Subcutaneous adipose tissue (tissue), 4 donors: Measurements from ENCODE around the gene CLDN15. TPM values are rescaled to one million over a fixed set of nuclear protein-coding genes. Genes with fewer than 3 reads are reported as not detected.

Experiments
- total RNA-seq, 4 donors: library from RNA; depleted of rRNA; stranded (reverse); fragments of >200 nt; gene quantifications; one replicate each; pipeline ENCODE4 v1.1.0, GENCODE V29; 2016
- TF ChIP-seq, protein P1 (sequence below): fragments of 450-650 bp; IDR thresholded peaks from one replicate; pipeline ENCODE4 v1.5.1; 2016; ENCODE audit warnings: low read depth, mild to moderate bottlenecking, control low read depth, antibody characterized with exemption, moderate library complexity

CLDN15 gene
- total RNA-seq, 4 donors from 2014 or later = 12.1 to 29.8 (median 17.9) TPM

DNA sequence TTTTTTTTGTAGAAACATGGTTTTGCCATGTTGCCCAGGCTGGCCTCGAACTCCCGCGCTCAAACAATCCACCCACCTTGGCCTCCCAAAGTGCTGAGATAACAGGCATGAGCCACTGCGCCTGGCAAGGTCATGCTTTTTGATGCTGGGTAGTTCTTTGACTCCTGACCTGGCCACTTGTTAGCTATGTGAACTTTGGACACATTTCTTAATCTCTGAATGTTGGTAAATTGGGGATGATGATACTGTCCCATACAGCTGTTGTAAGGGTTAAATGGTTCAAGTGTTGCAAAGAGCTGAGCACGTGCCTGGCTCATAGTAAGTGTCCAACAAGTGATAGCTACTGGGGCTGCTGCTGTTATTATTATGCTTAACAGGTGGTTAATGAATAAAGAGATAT lies 17.3 kb downstream of the CLDN15 start:
- TF ChIP-seq, protein P1, sequence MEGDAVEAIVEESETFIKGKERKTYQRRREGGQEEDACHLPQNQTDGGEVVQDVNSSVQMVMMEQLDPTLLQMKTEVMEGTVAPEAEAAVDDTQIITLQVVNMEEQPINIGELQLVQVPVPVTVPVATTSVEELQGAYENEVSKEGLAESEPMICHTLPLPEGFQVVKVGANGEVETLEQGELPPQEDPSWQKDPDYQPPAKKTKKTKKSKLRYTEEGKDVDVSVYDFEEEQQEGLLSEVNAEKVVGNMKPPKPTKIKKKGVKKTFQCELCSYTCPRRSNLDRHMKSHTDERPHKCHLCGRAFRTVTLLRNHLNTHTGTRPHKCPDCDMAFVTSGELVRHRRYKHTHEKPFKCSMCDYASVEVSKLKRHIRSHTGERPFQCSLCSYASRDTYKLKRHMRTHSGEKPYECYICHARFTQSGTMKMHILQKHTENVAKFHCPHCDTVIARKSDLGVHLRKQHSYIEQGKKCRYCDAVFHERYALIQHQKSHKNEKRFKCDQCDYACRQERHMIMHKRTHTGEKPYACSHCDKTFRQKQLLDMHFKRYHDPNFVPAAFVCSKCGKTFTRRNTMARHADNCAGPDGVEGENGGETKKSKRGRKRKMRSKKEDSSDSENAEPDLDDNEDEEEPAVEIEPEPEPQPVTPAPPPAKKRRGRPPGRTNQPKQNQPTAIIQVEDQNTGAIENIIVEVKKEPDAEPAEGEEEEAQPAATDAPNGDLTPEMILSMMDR = no peak

DNA sequence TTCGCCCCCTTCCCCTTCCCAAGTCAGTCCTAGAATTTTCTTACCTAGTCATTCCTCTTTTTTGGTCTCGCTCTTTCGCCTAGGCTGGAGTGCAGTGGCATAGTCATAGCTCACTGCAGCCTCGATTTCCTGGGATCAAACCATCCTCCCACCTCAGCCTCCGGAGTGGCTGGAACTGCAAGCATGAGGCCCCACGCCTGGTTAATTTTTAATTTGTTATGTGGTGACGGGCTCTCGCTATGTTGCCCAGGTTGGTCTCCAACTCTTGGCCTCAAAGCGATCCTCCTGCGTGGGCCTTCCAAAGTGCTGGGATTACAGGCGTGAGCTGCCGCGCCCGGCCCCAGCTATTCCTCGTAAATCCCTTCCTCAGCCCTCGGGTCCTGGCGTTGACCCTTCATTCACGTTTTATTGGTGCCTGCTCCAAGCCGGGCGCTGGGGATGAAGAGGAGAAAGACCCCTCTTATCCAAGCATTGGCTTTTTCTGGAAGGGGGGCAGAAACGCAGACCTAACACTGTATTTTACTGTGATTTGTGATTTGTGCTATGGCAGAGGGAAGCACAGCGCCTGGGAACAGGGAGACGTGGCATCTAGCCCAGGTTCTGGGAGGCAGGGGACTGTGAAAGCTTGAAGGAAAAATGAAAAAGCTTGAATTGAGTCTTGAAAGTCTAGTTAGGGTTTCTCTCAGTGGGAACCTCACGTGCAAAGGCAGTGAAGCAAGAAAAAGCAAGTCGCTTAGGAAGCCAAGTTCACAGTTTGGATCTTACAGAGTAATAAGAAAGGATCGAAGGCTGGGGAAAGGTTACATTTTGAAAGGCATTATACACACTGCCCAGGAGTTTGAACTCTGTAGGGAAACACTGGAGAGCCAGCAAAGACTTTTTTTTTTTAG lies 19.1 kb downstream of the CLDN15 start:
- TF ChIP-seq, protein P1 = no peak

DNA sequence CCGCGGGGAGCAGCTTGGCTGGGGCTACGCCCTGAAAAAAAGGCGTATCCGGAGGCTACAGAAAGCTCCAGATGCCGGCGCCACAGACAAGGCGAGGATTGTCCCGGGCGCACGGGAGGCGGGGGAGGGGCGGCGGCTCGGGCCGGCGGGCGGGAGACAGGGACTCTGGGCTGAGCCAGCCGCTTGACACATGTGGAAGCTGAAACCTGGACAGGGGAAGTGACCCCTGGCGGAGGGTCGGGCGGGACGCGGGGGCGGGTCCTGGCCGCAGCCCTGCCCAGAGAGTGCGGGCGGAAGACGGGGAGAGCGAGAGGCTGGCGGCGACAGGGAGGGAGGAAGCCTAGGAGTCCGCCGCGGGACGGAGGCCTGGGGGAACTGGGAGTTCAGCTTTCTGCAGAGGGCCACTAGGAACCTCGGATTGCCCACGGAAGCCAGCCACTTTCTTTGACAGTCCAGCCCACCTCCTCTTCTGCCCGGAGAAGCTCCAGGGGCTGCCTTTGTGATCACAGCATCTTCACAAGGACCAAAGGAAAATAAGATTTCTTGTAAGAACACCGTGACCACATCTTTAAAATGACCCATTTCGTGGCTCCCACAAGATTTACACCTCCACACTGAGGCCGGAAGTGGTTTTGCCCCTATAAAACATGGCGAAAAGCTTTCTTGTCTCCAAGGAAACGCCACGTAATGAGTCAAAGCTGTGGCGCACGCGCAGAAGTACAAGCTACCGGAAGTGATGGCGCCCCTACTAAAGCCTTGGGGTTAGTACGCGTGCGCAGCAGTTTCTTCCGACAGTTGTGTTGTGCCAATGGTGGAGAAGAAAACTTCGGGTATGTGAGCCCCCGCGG lies 20.0 kb downstream of the CLDN15 start, which contains the start of the genes PLOD3 and ZNHIT1:
PLOD3 (minus strand) TSS at position 194 of the 848 bp plus-strand sequence. CDS start 307 bp downstream, outside the sequence.
ZNHIT1 (plus strand) TSS at position 778 of the 848 bp plus-strand sequence; CDS start at position 809, 31 bp downstream.
- TF ChIP-seq, protein P1 = no peak

DNA sequence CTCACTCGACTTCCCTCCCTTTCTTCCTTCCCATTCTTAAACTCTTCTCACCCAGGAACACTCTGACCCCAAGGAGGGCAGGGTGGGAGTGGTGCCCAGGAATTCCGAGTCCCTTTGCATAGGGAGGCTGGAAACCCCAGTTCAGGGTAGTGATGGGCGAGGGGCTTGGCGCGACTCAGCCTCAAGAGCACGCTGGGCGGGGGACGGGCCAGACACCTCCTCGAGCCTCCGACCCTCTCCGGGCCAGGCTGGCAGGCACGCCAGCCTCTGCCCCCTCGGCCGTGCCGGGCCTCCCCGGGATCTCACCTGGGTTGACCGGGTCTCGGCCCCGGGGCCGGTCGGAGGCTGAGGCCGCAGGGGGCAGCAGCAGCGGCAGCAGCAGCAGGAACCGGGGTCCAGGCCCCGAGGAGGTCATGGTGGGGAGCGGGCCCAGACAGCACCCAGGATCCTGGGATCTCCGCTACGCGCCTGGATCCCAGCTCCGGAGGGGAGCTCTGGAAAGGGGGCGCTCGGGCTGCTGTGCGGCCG lies 20.7 kb downstream of the CLDN15 start:
- TF ChIP-seq, protein P1 = no peak

DNA sequence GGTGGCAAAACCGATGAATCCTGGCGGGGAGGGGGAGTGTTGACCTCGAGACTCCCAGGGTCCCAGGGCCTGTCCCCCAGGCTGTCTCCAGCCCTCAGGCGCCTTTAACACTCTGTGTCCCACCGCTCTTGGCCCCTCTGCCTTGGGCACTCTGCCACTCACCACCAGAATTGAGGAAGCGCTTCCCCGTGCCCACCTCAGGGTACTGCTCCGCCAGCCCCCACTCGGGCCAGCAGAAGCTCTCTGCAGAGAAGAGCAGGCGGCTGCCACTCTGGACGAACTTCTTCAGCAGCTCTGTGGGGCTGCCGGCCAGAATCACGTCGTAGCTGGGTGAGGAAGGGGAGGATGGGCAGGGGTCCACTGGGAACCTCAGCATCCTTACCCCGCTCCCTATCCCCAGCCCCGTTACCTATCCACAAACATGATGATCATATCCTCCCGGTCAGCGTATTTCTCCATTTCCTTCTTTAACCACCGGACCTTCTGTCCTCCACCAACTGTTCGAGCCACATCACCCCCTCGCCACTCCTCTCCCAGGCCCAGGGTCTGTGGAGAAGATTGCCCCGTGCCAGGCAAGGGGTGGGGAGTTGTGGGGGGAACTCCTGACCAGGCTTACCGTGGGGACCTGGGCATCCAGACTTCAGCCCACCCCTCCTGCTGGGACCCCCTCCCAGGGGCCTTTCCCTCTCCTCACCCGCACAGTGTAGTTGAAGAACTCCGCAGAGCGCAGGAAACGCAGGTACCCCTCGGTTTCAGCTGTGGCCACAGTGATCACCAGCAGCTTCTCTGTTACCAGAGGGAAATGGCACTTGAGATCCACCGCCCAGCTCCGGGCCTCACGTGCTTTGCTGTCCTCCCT lies 21.4 kb downstream of the CLDN15 start:
- TF ChIP-seq, protein P1 = no peak

DNA sequence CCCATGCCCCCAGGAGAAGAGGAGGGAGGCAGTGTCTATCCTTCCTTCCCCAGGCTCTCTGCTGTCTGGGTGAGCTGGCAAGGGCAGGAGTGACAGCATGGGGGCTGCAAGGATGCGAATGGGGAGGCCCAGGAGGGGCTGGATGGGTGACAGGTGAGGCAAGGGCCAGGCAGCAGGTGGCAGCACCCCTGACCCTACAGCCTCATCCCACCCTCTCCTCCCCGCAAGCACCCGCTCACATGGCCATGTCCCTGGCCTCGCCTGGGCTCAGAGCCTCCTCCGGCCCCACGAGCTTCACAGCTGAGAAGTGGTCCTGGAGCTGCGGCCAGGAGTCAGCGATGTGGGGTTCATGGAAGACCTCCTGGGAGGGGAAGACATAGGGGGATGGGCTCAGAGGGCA lies 25.6 kb downstream of the CLDN15 start:
- TF ChIP-seq, protein P1 = no peak
